Coronary artery (tissue), 2 donors: Measurements from ENCODE around the gene MRPS21.

Experiments
- DNase-seq: peaks from one replicate; pipeline ENCODE4 v3.0.0-alpha.2; 2017; ENCODE audit warnings: low spot score
- H3K27ac ChIP-seq, 2 donors: fragments of 200-600 bp; sonication (generic); one replicate each; pipeline ENCODE4 v1.5.1; 2016 to 2019
- H3K4me3 ChIP-seq: fragments of 200-600 bp; sonication (generic); 2 replicates; pipeline ENCODE4 v1.5.1; 2016; ENCODE audit warnings: mild to moderate bottlenecking, moderate library complexity
- CTCF ChIP-seq: fragments of 200-600 bp; sonication (generic); IDR thresholded peaks from one replicate; pipeline ENCODE4 v1.5.1; 2019; ENCODE audit warnings: antibody characterized with exemption

The MRPS21 gene

GRCh38 chr1:150281758-150282557, 11.7 kb upstream of the MRPS21 start, which contains the start of gene CIART:
Gene CIART, plus strand, starts transcription at chr1:150282554. Its CDS starts 714 bp downstream, at chr1:150283268.
- Histone ChIP-seq H3K27ac (peak within 1 kb of the TSS; percentile 94 to 98), H3K4me3 (peak within 1 kb of the TSS; percentile 81)
- TF ChIP-seq CTCF, result no peak
- peak; percentile 98 for DNase-seq

GRCh38 chr1:150282558-150282958, 11.1 kb upstream of the MRPS21 start:
- DNase-seq, result no peak
- no peak for TF ChIP-seq CTCF
- peak overlapping the region; percentile 67 to 98 for H3K27ac ChIP-seq
- H3K4me3 ChIP-seq, result peak overlapping the region; percentile 81

- no peak for TF ChIP-seq CTCF
- no peak for DNase-seq
- peak overlapping the region; percentile 67 to 98 for H3K27ac ChIP-seq
- H3K4me3 ChIP-seq, result peak overlapping the region; percentile 81
These were observed 10.4 kb upstream of the MRPS21 start for GRCh38 chr1:150283260-150283659.

- TF ChIP-seq CTCF, result no peak
- H3K4me3 ChIP-seq, result no peak overlapping the region
- no peak for DNase-seq
- no peak overlapping the region for H3K27ac ChIP-seq
These were observed 5.3 kb upstream of the MRPS21 start for GRCh38 chr1:150288382-150288781.

- no peak for DNase-seq
- Histone ChIP-seq H3K27ac (no peak overlapping the region), H3K4me3 (no peak overlapping the region)
- TF ChIP-seq CTCF, result no peak
These were observed 4.8 kb upstream of the MRPS21 start for GRCh38 chr1:150288822-150289221.

GRCh38 chr1:150295476-150295875, 1.8 kb downstream of the MRPS21 start:
- H3K27ac ChIP-seq, result no peak overlapping the region
- no peak for TF ChIP-seq CTCF
- no peak for DNase-seq
- H3K4me3 ChIP-seq, result no peak overlapping the region

- no peak for DNase-seq
- no peak overlapping the region for H3K27ac ChIP-seq
- TF ChIP-seq CTCF, result no peak
- H3K4me3 ChIP-seq, result no peak overlapping the region
These were observed 6.1 kb downstream of the MRPS21 start for GRCh38 chr1:150299716-150300115.
